GM23248 (cell line): ENCODE data around the gene SYT1. TPM values are rescaled to one million over a fixed set of nuclear protein-coding genes. Genes with fewer than 3 reads are reported as not detected.

Source experiments
- DNase-seq: peaks from one replicate; pipeline ENCODE4 v3.0.0-alpha.2; 2015
- H2AFZ ChIP-seq: fragments of 200-600 bp; sonication (generic); 2 replicates; pipeline ENCODE4 v1.6.1; 2016; ENCODE audit warnings: antibody characterized with exemption
- H3F3A ChIP-seq: fragments of 200-600 bp; sonication (generic); 2 replicates; pipeline ENCODE4 v1.6.1; 2016; ENCODE audit warnings: mild to moderate bottlenecking, antibody characterized with exemption, mixed run types; ENCODE audit not compliant: insufficient read depth
- H3K27ac ChIP-seq: fragments of 200-600 bp; sonication (generic); 2 replicates; pipeline ENCODE4 v1.5.1; 2016; ENCODE audit warnings: mild to moderate bottlenecking
- H3K27me3 ChIP-seq: fragments of 200-600 bp; sonication (generic); replicated peaks from 2 replicates; pipeline ENCODE4 v1.6.1; 2016; ENCODE audit warnings: mild to moderate bottlenecking; ENCODE audit not compliant: insufficient read depth
- H3K36me3 ChIP-seq: fragments of 200-600 bp; sonication (generic); 2 replicates; pipeline ENCODE4 v1.6.1; 2016; ENCODE audit warnings: low read depth, mild to moderate bottlenecking
- H3K4me1 ChIP-seq: fragments of 200-600 bp; sonication (generic); 2 replicates; pipeline ENCODE4 v1.6.1; 2016; ENCODE audit warnings: mild to moderate bottlenecking; ENCODE audit not compliant: insufficient read depth
- H3K4me2 ChIP-seq: fragments of 200-600 bp; sonication (generic); one replicate; pipeline ENCODE4 v1.6.1; 2016; ENCODE audit warnings: mild to moderate bottlenecking; ENCODE audit not compliant: unreplicated experiment
- H3K4me3 ChIP-seq: fragments of 200-600 bp; sonication (generic); 2 replicates; pipeline ENCODE4 v1.5.1; 2016; ENCODE audit warnings: mild to moderate bottlenecking
- H3K79me2 ChIP-seq: fragments of 200-600 bp; sonication (generic); 2 replicates; pipeline ENCODE4 v1.6.1; 2016; ENCODE audit warnings: mild to moderate bottlenecking; ENCODE audit not compliant: insufficient read depth
- H3K9ac ChIP-seq: fragments of 200-600 bp; sonication (generic); 2 replicates; pipeline ENCODE4 v1.6.1; 2016; ENCODE audit warnings: mild to moderate bottlenecking
- H3K9me2 ChIP-seq: fragments of 200-600 bp; sonication (generic); 2 replicates; pipeline ENCODE4 v1.6.1; 2016; ENCODE audit warnings: mixed run types, mild to moderate bottlenecking, moderate library complexity; ENCODE audit not compliant: insufficient read depth
- H3K9me3 ChIP-seq: fragments of 200-600 bp; sonication (generic); one replicate; pipeline ENCODE4 v1.6.1; 2017; ENCODE audit warnings: low read depth
- H4K20me1 ChIP-seq: fragments of 200-600 bp; sonication (generic); 2 replicates; pipeline ENCODE4 v1.6.0; 2016; ENCODE audit not compliant: insufficient read depth
- EZH2 ChIP-seq: fragments of 200-600 bp; sonication (generic); IDR thresholded peaks from 2 replicates; pipeline ENCODE4 v1.6.1; 2018; ENCODE audit warnings: antibody characterized with exemption, mild to moderate bottlenecking; ENCODE audit not compliant: insufficient read depth, poor library complexity, severe bottlenecking
- EZH2phosphoT487 ChIP-seq: fragments of 200-600 bp; sonication (generic); IDR thresholded peaks from 2 replicates; pipeline ENCODE4 v1.6.1; 2018; ENCODE audit warnings: antibody characterized with exemption, moderate library complexity, mild to moderate bottlenecking, low read depth; ENCODE audit not compliant: insufficient read depth
- WGBS, 2 experiments: methylation state at CpG; one replicate each; pipeline ENCODE4 v1.1.6; 2015 to 2017; ENCODE audit warnings: low lambda C conversion rate in 2 of 2, low coverage in 1 of 2; ENCODE audit errors: missing lambda C conversion rate in 2 of 2; 5-methylcytosine and 5-hydroxymethylcytosine counted together
- in situ Hi-C: fragments of 300-500 bp; cut with MboI; formaldehyde crosslinking; loops from 2 replicates; pipeline ENCODE4 v1.15.0; 2020
- polyA plus RNA-seq: library from polyadenylated mRNA; unstranded; fragments of >200 nt; fragmentation: Nextera tagmentation; extraction: Ambion mirVana; gene quantifications from 2 replicates; pipeline ENCODE4 v1.2.1, GENCODE V29; 2016
- total RNA-seq: library from RNA; depleted of rRNA; stranded (reverse); fragments of >200 nt; shearing (Covaris generic); gene quantifications from 2 replicates; pipeline ENCODE4 v1.2.3, GENCODE V29; 2014; rRNA removed

Gene SYT1
- total RNA-seq = 2.4 and 3.0 TPM in 2 replicates
- 1.7 and 2.3 TPM in 2 replicates for polyA plus RNA-seq

GRCh38 chr12:78864403-78864869 lies at the start of gene SYT1:
Gene SYT1, plus strand, starts transcription at chr12:78864774.
- in situ Hi-C loops = no loop called here
- H3K4me2 ChIP-seq = peak within 1 kb of the TSS; percentile 98
- H3K9me2 ChIP-seq = no peaks in the 10 kb centered on the region
- H3K4me1 ChIP-seq = no peaks in the 10 kb centered on the region
- no peak within 1 kb of the TSS for H3K27ac ChIP-seq
- no peaks in the 10 kb centered on the region for H3K9me3 ChIP-seq
- DNase-seq = peak; percentile 89
- peak within 1 kb of the TSS; percentile 99 for H2AFZ ChIP-seq
- H3F3A ChIP-seq = no peaks in the 10 kb centered on the region
- no peaks in the 10 kb centered on the region for H3K79me2 ChIP-seq
- no peaks in the 10 kb centered on the region for H3K27me3 ChIP-seq
- no peaks in the 10 kb centered on the region for H3K36me3 ChIP-seq
- H4K20me1 ChIP-seq = no peaks in the 10 kb centered on the region
- TF ChIP-seq EZH2 (no peak), EZH2phosphoT487 (no peak)
- H3K9ac ChIP-seq = peak within 1 kb of the TSS; percentile 62
- H3K4me3 ChIP-seq = peak within 1 kb of the TSS; percentile 94
- WGBS, 2 experiments = 1 to 2% methylated on average over 19 of the region's 19 CpGs

- DNase-seq = no peak
- TF ChIP-seq EZH2 = no peak
- TF ChIP-seq EZH2phosphoT487 = no peak
- no peak overlapping the region for H3K9ac ChIP-seq
- no peak overlapping the region for H3K4me2 ChIP-seq
- H3K36me3 ChIP-seq = no peaks in the 10 kb centered on the region
- H3K79me2 ChIP-seq = no peaks in the 10 kb centered on the region
- no peaks in the 10 kb centered on the region for H3K27me3 ChIP-seq
- H2AFZ ChIP-seq = no peak overlapping the region
- no peaks in the 10 kb centered on the region for H3F3A ChIP-seq
- in situ Hi-C loops = no loop called here
- H4K20me1 ChIP-seq = no peaks in the 10 kb centered on the region
- no peak overlapping the region for H3K27ac ChIP-seq
- no peaks in the 10 kb centered on the region for H3K4me1 ChIP-seq
- no peaks in the 10 kb centered on the region for H3K9me3 ChIP-seq
- 32 to 40% methylated on average over 5 of the region's 5 CpGs for WGBS, 2 experiments
- H3K9me2 ChIP-seq = no peaks in the 10 kb centered on the region
- no peak overlapping the region for H3K4me3 ChIP-seq
Observed at GRCh38 chr12:78818487-78818886, 46.1 kb upstream of the SYT1 start.

GRCh38 chr12:78820946-78821345 lies 43.6 kb upstream of the SYT1 start:
- H3K27me3 ChIP-seq = no peaks in the 10 kb centered on the region
- in situ Hi-C loops = no loop called here
- H3F3A ChIP-seq = no peaks in the 10 kb centered on the region
- H3K4me2 ChIP-seq = no peak overlapping the region
- no peak overlapping the region for H3K27ac ChIP-seq
- H3K9me2 ChIP-seq = no peaks in the 10 kb centered on the region
- H3K36me3 ChIP-seq = no peaks in the 10 kb centered on the region
- H3K79me2 ChIP-seq = no peaks in the 10 kb centered on the region
- TF ChIP-seq EZH2phosphoT487 (no peak), EZH2 (no peak)
- WGBS, 2 experiments = 59 to 70% methylated on average over 2 of the region's 2 CpGs
- no peak overlapping the region for H3K4me3 ChIP-seq
- DNase-seq = no peak
- H3K9ac ChIP-seq = no peak overlapping the region
- no peak overlapping the region for H2AFZ ChIP-seq
- H4K20me1 ChIP-seq = no peaks in the 10 kb centered on the region
- H3K4me1 ChIP-seq = no peaks in the 10 kb centered on the region
- H3K9me3 ChIP-seq = no peaks in the 10 kb centered on the region

DNA sequence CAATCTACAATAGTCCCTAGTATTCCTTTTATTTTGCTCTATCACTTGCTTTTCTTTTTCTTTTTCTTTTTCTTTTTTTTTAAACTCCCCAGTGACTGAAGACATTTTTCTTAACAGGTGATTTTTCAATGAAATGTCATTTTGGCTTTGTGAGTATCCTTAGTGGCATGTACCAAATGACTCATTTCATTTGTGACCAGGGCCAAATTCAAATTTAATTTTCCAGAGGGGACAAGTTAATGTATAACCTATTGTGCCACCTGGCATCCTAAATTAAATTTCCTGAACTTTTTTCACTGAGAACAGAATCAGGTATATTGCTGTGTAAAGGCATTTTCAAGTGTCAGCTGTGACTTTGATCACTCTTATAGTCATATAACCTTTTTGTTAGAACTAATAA lies 39.7 kb upstream of the SYT1 start:
- no peaks in the 10 kb centered on the region for H3K4me1 ChIP-seq
- TF ChIP-seq EZH2phosphoT487 (no peak), EZH2 (no peak)
- H3K4me3 ChIP-seq = no peak overlapping the region
- in situ Hi-C loops = no loop called here
- no peaks in the 10 kb centered on the region for H3K36me3 ChIP-seq
- H3F3A ChIP-seq = no peaks in the 10 kb centered on the region
- H3K9me3 ChIP-seq = no peaks in the 10 kb centered on the region
- H3K9ac ChIP-seq = no peak overlapping the region
- H3K27me3 ChIP-seq = no peaks in the 10 kb centered on the region
- no peaks in the 10 kb centered on the region for H3K79me2 ChIP-seq
- H3K27ac ChIP-seq = no peak overlapping the region
- H3K9me2 ChIP-seq = no peaks in the 10 kb centered on the region
- H2AFZ ChIP-seq = no peak overlapping the region
- no peak overlapping the region for H3K4me2 ChIP-seq
- DNase-seq = no peak
- H4K20me1 ChIP-seq = no peaks in the 10 kb centered on the region

DNA sequence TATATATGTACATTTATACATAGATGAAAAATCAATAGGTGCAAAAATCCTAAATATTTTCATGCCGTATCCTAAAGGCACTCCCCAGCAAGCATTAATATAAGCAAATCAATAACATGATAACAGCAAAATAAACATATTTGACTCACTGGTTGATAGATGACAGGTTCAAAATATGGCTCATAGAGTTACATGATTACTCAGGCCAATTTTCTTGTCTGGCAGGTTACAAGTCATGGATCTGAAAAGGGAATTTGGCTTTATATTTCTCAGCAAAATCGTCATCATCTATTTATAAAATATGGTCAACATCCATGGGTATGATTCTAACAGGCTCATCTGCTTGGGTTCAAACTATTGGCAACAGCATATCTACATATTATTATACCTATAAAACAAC lies 34.9 kb upstream of the SYT1 start:
- Histone ChIP-seq H3K4me3 (no peak overlapping the region), H3K4me1 (no peaks in the 10 kb centered on the region), H3K36me3 (no peaks in the 10 kb centered on the region), H3K9me3 (no peaks in the 10 kb centered on the region), H4K20me1 (no peaks in the 10 kb centered on the region), H3K9ac (no peak overlapping the region), H3K9me2 (no peaks in the 10 kb centered on the region), H3K27ac (no peak overlapping the region), H2AFZ (no peak overlapping the region), H3K4me2 (no peak overlapping the region), H3K27me3 (no peaks in the 10 kb centered on the region), H3K79me2 (no peaks in the 10 kb centered on the region), H3F3A (no peaks in the 10 kb centered on the region)
- DNase-seq = no peak
- 71 to 72% methylated on average over 2 of the region's 2 CpGs for WGBS, 2 experiments
- in situ Hi-C loops = no loop called here
- no peak for TF ChIP-seq EZH2
- no peak for TF ChIP-seq EZH2phosphoT487
